GM12891 (cell line): Measurements from ENCODE around the gene PROM2.

Source experiments
- DNase-seq: peaks from one replicate; pipeline ENCODE4 v3.0.0; 2011; ENCODE audit warnings: low spot score; ENCODE audit not compliant: insufficient read length
- FAIRE-seq: peaks from 2 replicates; lab custom pipeline; 2011; peaks lifted over from hg19 to GRCh38; lab: Jason Lieb, UNC
- PAX5 ChIP-seq: IDR thresholded peaks from 2 replicates; pipeline ENCODE4 v1.6.1; 2011; ENCODE audit warnings: low read length, moderate library complexity, mild to moderate bottlenecking; ENCODE audit not compliant: insufficient read depth, severe bottlenecking
- POLR2A ChIP-seq: IDR thresholded peaks from 2 replicates; pipeline ENCODE4 v1.6.1; 2011; ENCODE audit warnings: low read depth, low read length, control low read depth
- POLR2AphosphoS5 ChIP-seq: IDR thresholded peaks from 2 replicates; pipeline ENCODE4 v1.6.1; 2011; ENCODE audit warnings: low read depth, low read length, control low read depth
- POU2F2 ChIP-seq: IDR thresholded peaks from 2 replicates; pipeline ENCODE4 v1.6.1; 2011; ENCODE audit warnings: low read depth, mild to moderate bottlenecking, control low read depth, low read length, moderate library complexity
- SPI1 ChIP-seq: IDR thresholded peaks from 2 replicates; pipeline ENCODE4 v1.6.1; 2011; ENCODE audit warnings: low read depth, low read length, control low read depth
- TAF1 ChIP-seq: IDR thresholded peaks from 2 replicates; pipeline ENCODE4 v1.6.1; 2011; ENCODE audit warnings: low read depth, low read length, control low read depth

Gene PROM2

DNA sequence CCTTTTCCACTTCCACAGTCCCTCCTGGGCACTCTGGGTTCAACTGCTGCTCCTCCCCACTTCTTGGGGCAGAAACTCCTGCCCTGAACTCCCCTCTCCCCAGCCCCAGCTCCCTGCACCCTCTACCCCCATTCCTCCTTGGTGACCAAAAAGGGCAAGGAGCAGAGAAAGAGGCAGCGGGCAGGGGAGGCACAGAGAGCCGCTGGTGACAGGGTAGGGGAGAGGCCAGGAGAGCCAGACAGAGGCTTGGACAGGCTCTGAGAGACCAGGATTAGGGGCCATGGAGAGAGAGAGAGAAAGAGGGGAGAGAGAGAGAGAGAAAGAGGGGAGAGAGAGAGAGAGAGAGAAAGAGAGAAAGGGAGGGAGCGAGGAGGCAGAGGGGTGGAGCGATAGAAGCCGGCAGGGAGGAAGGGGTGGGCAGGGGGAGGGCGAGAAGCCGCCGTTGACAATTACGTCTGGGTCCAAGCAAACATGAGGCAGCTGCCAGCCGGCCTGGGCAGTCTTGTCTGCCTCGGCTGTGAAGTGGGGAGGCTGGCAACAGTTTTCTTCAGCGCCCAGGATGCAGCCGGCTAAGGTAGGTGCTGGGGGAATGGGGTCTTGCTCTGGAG lies 22.7 kb downstream of the PROM2 start, which contains the start of gene KCNIP3:
Gene KCNIP3 (plus strand): TSS at position 468 of the 608 bp plus-strand sequence. CDS start 92 bp downstream, at position 560.
- no peak for DNase-seq

GRCh38 chr2:95297639-95298395 lies 23.6 kb downstream of the PROM2 start:
- DNase-seq (no peak), FAIRE-seq (no peak)
- no peak for TF ChIP-seq PAX5
- no peak for TF ChIP-seq SPI1
- TF ChIP-seq POU2F2: no peak
- no peak for TF ChIP-seq POLR2AphosphoS5
- no peak for TF ChIP-seq TAF1
- no peak for TF ChIP-seq POLR2A

More for the DNA sequence above, 22.7 kb downstream of the PROM2 start, which contains the start of gene KCNIP3:
- no peak for TF ChIP-seq SPI1
- no peak for TF ChIP-seq POLR2A
- TF ChIP-seq TAF1: no peak
- TF ChIP-seq POLR2AphosphoS5: no peak
- FAIRE-seq: no peak

DNA sequence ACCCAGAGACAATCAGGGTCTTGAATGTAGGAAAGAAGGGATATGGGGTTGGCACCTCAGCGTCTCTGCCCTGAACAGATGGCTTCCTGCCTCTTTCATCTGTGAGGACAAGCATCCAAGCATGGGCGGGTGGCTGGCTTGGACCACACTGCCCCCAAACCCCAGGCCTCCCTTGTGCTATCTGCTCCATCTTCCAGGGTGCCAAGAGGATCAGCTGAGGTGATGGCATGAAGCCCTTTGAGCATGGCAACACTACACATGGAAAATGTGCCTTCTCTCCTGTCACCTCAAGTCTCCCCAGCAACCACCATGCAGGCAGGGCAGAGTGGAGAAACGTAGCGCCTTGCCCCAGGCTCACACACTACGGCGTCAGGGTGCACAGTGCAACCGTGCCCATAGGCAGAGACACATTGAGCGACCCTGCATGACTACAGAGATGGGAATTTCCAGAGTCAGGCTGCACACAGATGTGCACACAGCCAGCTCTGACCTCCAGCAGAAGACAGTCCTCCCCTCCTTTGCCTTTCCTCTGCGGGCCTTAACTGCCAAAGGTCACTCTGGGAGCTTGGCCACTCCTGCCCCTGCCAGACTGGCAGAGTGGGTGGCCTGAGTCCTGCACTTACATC lies 24.4 kb downstream of the PROM2 start:
- no peak for FAIRE-seq

GRCh38 chr2:95299961-95300360 lies 25.7 kb downstream of the PROM2 start:
- no peak for DNase-seq
- no peak for FAIRE-seq
- TF ChIP-seq POLR2AphosphoS5 (no peak), POU2F2 (no peak), PAX5 (no peak), SPI1 (no peak), POLR2A (no peak), TAF1 (no peak)

More for the DNA sequence above, 24.4 kb downstream of the PROM2 start:
- DNase-seq: no peak
- TF ChIP-seq PAX5 (no peak), POLR2A (no peak), POLR2AphosphoS5 (no peak), SPI1 (no peak), TAF1 (no peak), POU2F2 (no peak)

GRCh38 chr2:95300450-95300849 lies 26.2 kb downstream of the PROM2 start:
- DNase-seq: no peak
- FAIRE-seq: no peak

GRCh38 chr2:95301186-95301585 lies 26.9 kb downstream of the PROM2 start:
- FAIRE-seq: no peak
- TF ChIP-seq SPI1 (no peak), PAX5 (no peak), TAF1 (no peak), POLR2AphosphoS5 (no peak), POLR2A (no peak), POU2F2 (no peak)
- no peak for DNase-seq

More at GRCh38 chr2:95300450-95300849, 26.2 kb downstream of the PROM2 start:
- no peak for TF ChIP-seq TAF1
- no peak for TF ChIP-seq POU2F2
- no peak for TF ChIP-seq POLR2A
- no peak for TF ChIP-seq PAX5
- TF ChIP-seq SPI1: no peak
- TF ChIP-seq POLR2AphosphoS5: no peak

- no peak for DNase-seq
- FAIRE-seq: no peak
- TF ChIP-seq SPI1: no peak
- TF ChIP-seq TAF1: no peak
- no peak for TF ChIP-seq PAX5
- TF ChIP-seq POU2F2: no peak
- TF ChIP-seq POLR2A: no peak
- no peak for TF ChIP-seq POLR2AphosphoS5
Observed at GRCh38 chr2:95301876-95302641, 27.8 kb downstream of the PROM2 start.

DNA sequence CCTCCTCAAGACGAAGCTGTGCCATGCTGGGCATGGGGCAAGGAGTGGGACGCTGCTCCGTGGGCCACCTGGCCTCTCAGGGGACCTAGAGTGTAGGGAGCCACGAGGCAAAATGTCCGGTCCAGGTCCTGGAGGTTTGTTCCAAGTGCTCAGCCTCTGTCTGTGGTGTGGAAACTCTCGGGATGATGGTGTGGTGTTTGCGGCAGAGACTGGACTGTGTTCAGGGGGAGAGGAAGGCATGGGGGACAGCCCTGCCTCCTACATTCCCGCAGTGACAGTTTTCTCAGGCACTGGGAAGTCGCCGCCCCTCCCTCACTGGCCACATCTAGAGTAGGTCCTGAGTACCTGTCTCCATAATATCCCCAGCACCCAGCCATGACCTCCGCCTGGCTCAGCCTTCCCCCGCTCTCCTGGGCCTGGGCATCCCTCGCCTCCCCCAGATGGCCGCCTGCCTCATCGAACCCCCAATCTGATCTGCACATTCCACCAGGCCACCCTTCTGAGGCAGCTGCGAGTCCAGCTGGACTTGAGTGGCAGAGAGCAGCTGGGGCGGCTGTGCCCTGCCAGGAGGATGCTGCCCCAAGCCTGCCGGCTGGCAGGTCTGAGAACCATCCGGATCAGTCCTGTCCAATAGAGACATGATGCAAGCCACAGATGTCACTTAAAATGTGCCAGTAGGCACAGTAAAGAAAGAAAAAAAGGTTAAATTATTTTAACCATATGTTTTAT lies 29.1 kb downstream of the PROM2 start:
- TF ChIP-seq POLR2AphosphoS5 (no peak), POLR2A (no peak)
- no peak for DNase-seq
- no peak for FAIRE-seq
